ENCODE data around the gene PCNX2.

The PCNX2 gene

GRCh38 chr1:232998646-232999045 is 296.9 kb downstream of the PCNX2 start:
- TF ChIP-seq CTCF (IDR thresholded peaks at IDR 0.05; ENCODE audit: low read length, missing control alignments), result no peak
- DNase-seq (ENCODE audit: low read depth), result no peak
- H3K4me3 ChIP-seq (replicated peaks; ENCODE audit: low read depth, low read length), result no peak overlapping the region

- no peak for DNase-seq (ENCODE audit: low read depth)
- H3K4me3 ChIP-seq (replicated peaks; ENCODE audit: low read depth, low read length), result no peak overlapping the region
- no peak for TF ChIP-seq CTCF (IDR thresholded peaks at IDR 0.05; ENCODE audit: low read length, missing control alignments)
Observed at GRCh38 chr1:232998138-232998537, 297.4 kb downstream of the PCNX2 start.

GRCh38 chr1:232996143-232996542 is 299.4 kb downstream of the PCNX2 start:
- TF ChIP-seq CTCF (IDR thresholded peaks at IDR 0.05; ENCODE audit: low read length, missing control alignments), result no peak
- H3K4me3 ChIP-seq (replicated peaks; ENCODE audit: low read depth, low read length), result no peak overlapping the region
- DNase-seq (ENCODE audit: low read depth), result no peak

- no peak overlapping the region for H3K4me3 ChIP-seq (replicated peaks; ENCODE audit: low read depth, low read length)
- DNase-seq (ENCODE audit: low read depth), result no peak
- no peak for TF ChIP-seq CTCF (IDR thresholded peaks at IDR 0.05; ENCODE audit: low read length, missing control alignments)
Observed at GRCh38 chr1:232995189-232995588, 300.3 kb downstream of the PCNX2 start.

GRCh38 chr1:232993555-232993954 is 302.0 kb downstream of the PCNX2 start:
- DNase-seq (ENCODE audit: low read depth), result no peak
- no peak overlapping the region for H3K4me3 ChIP-seq (replicated peaks; ENCODE audit: low read depth, low read length)
- no peak for TF ChIP-seq CTCF (IDR thresholded peaks at IDR 0.05; ENCODE audit: low read length, missing control alignments)

GRCh38 chr1:232992227-232992626 is 303.3 kb downstream of the PCNX2 start:
- H3K4me3 ChIP-seq (replicated peaks; ENCODE audit: low read depth, low read length), result no peak overlapping the region
- DNase-seq (ENCODE audit: low read depth), result no peak
- no peak for TF ChIP-seq CTCF (IDR thresholded peaks at IDR 0.05; ENCODE audit: low read length, missing control alignments)

GRCh38 chr1:232991238-232991637 is 304.3 kb downstream of the PCNX2 start:
- DNase-seq (ENCODE audit: low read depth), result no peak

More at GRCh38 chr1:232991238-232991637, 304.3 kb downstream of the PCNX2 start:
- no peak for TF ChIP-seq CTCF (IDR thresholded peaks at IDR 0.05; ENCODE audit: low read length, missing control alignments)
- H3K4me3 ChIP-seq (replicated peaks; ENCODE audit: low read depth, low read length), result no peak overlapping the region
